Activated CD4-positive, alpha-beta T cell treated with anti-CD3 and anti-CD28 coated beads for 48 hours (primary cell): Measurements from ENCODE around the gene AADACL3.
"Not testable (repeated sequence)": the region's sequence is repeated elsewhere in the genome, so short reads cannot be mapped to it uniquely, and the experiment has no call there.

Experiments used
- DNase-seq: peaks from one replicate; pipeline ENCODE4 v3.0.0-alpha.2; 2020

The AADACL3 gene, protein sequence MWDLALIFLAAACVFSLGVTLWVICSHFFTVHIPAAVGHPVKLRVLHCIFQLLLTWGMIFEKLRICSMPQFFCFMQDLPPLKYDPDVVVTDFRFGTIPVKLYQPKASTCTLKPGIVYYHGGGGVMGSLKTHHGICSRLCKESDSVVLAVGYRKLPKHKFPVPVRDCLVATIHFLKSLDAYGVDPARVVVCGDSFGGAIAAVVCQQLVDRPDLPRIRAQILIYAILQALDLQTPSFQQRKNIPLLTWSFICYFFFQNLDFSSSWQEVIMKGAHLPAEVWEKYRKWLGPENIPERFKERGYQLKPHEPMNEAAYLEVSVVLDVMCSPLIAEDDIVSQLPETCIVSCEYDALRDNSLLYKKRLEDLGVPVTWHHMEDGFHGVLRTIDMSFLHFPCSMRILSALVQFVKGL

DNA sequence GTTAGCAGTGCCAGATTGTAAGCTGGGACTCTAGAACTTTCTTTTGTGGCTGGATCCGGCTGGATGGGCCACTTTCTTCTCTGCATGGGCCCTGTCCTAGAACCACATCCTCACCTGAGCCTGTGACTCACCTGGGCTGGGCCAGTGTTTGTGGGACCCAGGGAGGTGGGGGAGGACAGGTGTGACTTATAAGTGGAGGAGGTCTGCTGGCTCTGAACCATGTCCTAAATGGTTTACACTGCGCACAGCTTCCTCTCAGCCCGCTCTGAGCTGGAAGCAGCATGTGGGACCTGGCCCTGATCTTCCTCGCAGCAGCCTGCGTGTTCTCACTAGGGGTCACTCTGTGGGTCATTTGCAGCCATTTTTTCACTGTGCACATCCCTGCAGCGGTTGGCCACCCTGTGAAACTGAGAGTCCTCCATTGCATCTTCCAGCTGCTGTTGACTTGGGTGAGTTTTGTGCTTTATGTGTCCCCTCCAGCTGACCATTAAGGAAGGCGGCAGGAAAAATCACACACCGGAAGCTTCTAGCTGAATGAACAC, at the start of gene AADACL3:
Gene AADACL3 (plus strand): TSS at position 215 of the 542 bp plus-strand sequence. CDS start 67 bp downstream, at position 282.
- DNase-seq = no peak

GRCh38 chr1:12666141-12666735, 49.7 kb upstream of the AADACL3 start:
- DNase-seq = no peak

DNA sequence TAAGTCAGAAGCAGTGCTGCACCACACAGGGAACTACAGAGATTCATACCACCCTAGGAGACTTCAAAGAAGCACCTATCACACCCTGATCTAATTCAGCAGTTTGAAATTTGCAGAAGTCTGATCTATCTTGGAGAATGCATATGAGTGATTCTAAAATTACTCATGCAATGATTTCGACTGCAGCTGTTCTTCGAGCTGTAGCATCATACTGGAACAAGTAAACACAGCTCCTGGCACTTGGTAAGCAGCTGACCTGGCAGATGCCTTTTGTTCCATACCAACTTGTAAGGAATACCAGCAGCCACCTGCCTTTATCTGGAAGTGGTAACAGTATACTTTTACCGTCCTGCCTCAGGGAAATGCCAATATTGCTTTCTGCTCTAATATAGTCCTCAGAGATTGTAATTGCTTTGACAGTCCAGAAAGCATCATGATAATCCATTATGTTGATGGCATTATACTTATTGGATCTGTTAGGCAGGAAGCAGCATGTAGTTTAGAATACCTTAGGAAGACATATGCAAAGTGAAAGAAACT, 46.3 kb upstream of the AADACL3 start:
- DNase-seq = no peak

GRCh38 chr1:12674358-12674757, 41.6 kb upstream of the AADACL3 start:
- no peak for DNase-seq

DNA sequence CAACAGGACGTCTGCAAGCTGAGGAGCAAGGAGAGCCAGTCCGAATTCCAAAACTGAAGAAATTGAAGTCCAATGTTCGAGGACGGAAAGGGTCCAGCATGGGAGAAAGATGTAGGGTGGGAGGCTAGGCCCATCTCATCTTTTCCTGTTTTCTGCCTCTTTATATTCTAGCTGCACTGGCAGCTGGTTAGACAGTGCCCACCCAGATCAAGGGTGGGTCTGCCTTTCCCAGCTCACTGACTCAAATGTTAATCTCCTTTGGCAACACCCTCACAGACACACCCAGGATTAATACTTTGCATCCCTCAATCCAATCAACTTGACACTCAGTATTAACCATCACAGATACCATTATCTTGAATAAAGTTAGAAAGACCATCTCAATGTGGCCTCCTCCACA, 39.8 kb upstream of the AADACL3 start:
- DNase-seq = not testable (repeated sequence)

GRCh38 chr1:12677565-12677964, 38.3 kb upstream of the AADACL3 start:
- DNase-seq = no peak

GRCh38 chr1:12678350-12678749, 37.6 kb upstream of the AADACL3 start:
- no peak for DNase-seq

GRCh38 chr1:12678820-12679219, 37.1 kb upstream of the AADACL3 start:
- no peak for DNase-seq

- DNase-seq = no peak
Observed at GRCh38 chr1:12690156-12690555, 25.8 kb upstream of the AADACL3 start.

DNA sequence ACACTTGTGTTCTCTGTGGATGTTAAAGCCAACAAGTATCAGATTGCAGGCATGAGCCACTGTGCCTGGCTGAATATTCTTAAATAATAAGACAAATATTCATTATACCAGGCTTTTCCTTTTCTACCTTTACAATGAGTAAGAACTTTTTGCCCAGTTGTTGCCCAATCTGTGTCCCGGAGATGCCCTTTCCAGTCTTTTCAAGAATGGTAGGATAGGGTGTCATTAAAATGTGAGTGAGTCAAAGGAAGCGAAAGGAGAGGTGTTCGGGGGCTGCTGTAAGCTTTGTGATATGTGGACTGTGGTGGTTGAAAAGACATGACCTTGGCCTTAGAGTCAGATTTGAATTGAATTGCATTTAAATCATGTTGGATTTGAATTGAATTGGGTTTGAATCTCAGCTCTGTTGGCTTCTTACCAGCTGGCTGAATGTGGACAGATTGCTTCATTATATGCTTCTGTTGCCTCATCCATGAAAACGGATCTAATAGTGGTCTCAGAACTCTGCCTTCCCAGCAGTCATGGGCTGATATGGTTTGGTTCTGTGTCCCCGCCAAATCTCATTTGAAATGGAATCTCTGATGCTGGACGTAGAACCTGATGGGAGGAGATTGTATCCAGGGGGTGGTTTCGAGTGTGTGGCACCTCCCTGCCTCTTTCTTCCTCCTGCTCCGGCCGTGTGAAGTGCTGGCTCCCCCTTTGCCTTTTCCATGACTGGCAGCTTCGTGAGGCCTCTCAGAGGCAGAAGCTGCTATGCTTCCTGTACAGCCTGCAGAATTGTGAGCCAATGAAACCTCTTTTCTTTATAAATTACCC, 22.7 kb upstream of the AADACL3 start:
- no peak for DNase-seq

GRCh38 chr1:12696658-12697057, 19.3 kb upstream of the AADACL3 start:
- DNase-seq = no peak

GRCh38 chr1:12697397-12697796, 18.5 kb upstream of the AADACL3 start:
- DNase-seq = no peak

- no peak for DNase-seq
Observed at GRCh38 chr1:12703821-12704451, 12.0 kb upstream of the AADACL3 start.

DNA sequence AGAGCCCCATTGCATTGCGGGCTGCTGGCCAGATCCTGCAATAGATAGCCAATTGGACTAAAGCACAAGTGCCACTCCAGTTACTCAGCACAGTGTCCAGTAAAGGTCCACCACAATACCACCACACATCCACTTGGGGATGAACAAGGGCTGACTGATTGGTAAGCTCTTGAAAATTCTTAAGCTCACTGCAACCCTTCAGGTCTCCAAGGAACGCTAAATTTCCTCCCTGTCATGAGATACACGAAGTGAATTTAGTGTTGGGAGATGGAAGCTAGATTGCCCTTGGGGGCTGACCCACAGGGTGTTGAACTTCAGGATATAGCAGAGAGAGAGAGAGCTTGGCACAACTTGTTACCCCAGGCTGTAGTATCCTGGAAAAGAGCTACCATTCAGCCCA, 9.8 kb upstream of the AADACL3 start:
- no peak for DNase-seq

- DNase-seq = no peak
Observed at GRCh38 chr1:12708396-12709090, 7.4 kb upstream of the AADACL3 start.

DNA sequence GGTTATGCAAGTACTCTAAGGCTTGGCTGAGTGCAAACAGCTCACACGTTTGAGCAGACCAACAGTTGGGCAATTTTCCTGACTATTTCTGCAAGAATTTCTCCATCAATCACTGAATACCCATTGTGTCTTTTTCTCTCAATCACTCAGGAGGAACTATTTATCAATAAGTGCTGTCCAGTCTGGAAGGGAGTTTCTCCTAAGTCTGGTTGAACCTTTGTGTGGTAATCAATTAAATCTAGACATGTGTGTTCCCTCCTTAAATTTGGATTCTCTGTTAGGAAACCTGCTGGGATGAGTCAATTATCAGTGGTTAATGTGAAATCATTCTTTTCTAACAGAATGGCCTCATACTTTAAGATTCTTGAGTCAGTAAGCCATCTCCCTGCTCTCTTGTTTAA, 6.8 kb upstream of the AADACL3 start:
- no peak for DNase-seq

DNA sequence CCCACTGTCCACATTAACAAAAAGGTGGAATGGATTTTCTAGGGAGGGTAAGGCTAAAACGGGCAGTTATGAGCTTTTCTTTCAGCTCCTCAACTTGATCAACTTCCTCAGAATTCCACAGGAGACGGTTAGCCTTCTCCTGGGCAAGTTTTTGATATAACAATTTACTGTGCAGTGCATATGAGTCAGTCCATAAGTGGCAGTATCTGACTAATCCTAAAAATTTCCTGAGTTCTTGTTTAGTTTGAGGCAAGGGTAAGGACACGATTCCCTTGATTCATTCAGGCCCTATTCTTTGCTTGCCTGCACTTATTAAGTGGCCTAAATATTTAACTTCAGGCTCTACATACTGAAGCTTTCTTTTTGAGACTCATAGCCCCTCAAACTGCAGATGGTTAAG, 6.2 kb upstream of the AADACL3 start:
- no peak for DNase-seq

- no peak for DNase-seq
Observed at GRCh38 chr1:12711536-12711935, 4.4 kb upstream of the AADACL3 start.

DNA sequence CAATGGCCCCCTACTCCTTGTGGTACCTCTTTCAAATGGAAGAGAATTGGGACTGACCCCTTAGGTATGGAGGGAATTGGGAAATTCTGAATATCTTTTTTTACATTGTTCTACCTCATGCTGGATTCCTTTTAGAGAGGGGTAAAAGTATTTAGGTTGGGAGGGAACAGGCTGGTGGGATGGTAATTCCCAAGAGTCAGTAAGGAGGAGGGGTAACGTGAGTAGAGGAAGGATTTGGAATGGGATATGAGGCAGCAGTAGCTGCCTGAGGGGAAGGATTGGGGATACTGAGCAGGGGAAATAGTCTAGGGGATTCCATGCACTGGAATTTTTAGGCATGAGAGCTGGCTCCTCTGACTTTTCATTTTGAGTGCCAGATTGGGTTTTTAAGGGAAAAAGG, 3.8 kb upstream of the AADACL3 start:
- no peak for DNase-seq

- DNase-seq = no peak
Observed at GRCh38 chr1:12712929-12713328, 3.0 kb upstream of the AADACL3 start.

DNA sequence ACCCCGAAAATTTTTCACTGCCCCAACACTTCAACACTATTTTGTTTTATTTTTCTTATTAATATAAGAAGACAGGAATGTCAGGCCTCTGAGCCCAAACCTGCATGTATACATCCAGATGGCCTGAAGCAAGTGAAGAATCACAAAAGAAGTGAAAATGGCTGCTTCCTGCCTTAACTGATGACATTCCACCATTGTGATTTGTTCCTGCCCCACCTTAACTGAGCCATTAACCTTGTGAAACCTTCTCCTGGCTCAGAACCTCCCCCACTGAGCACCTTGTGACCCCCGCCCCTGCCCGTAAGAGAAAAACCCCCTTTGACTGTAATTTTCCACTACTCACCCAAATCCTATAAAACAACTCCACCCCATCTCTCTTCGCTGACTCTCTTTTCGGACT, 2.3 kb upstream of the AADACL3 start:
- not testable (repeated sequence) for DNase-seq
